Measurements from ENCODE around the gene AGPAT3. TPM values are rescaled to one million over a fixed set of nuclear protein-coding genes. Genes with fewer than 3 reads are reported as not detected.
"Not testable (repeated sequence)": the region's sequence is repeated elsewhere in the genome, so short reads cannot be mapped to it uniquely, and the experiment has no call there.

AGPAT3 gene
- total RNA-seq, 1 donor from 2014 or later, result 7.8 TPM

GRCh38 chr21:43895196-43895595 is 30.2 kb downstream of the AGPAT3 start:
- Histone ChIP-seq H3K4me1 (no peaks in the 10 kb centered on the region), H3K9ac (no peak overlapping the region), H3K36me3 (no peaks in the 10 kb centered on the region), H2AFZ (replicated peaks) (no peak overlapping the region), H3F3A (ENCODE audit: low read depth) (no peaks in the 10 kb centered on the region), H3K4me3 (no peak overlapping the region), H3K79me2 (ENCODE audit: low read depth) (no peaks in the 10 kb centered on the region), H3K27ac (no peak overlapping the region), H4K20me1 (ENCODE audit: low read depth) (no peaks in the 10 kb centered on the region), H3K9me3 (ENCODE audit: low read depth) (no peaks in the 10 kb centered on the region), H3K4me2 (no peak overlapping the region), H3K27me3 (no peaks in the 10 kb centered on the region)
- no peak for DNase-seq (ENCODE audit: low spot score)
- no peak overlapping the region for H3K4me3 Mint-ChIP-seq
- H3K27ac Mint-ChIP-seq, result no peak overlapping the region
- peaks cover 5% of the 10 kb centered on the region for H3K27me3 Mint-ChIP-seq (ENCODE audit: insufficient read depth, low read depth)
- TF ChIP-seq EZH2phosphoT487 (IDR thresholded peaks at IDR 0.05) (no peak), CTCF (IDR thresholded peaks at IDR 0.05) (no peak), EZH2 (IDR thresholded peaks at IDR 0.05) (no peak)
- H3K36me3 Mint-ChIP-seq, result peaks cover 28% of the 10 kb centered on the region
- peaks cover 31% of the 10 kb centered on the region for H3K9me3 Mint-ChIP-seq
- peaks cover under 1% of the 10 kb centered on the region for H3K4me1 Mint-ChIP-seq

GRCh38 chr21:43896696-43897299 is 31.8 kb downstream of the AGPAT3 start:
- not testable (repeated sequence) for H3K9ac ChIP-seq; H3K79me2 ChIP-seq (ENCODE audit: low read depth); H3K4me3 ChIP-seq; H3K4me1 Mint-ChIP-seq; H3K4me1 ChIP-seq; H4K20me1 ChIP-seq (ENCODE audit: low read depth); H3K27me3 ChIP-seq; H3K36me3 ChIP-seq; H2AFZ ChIP-seq (replicated peaks); H3K27ac ChIP-seq; H3F3A ChIP-seq (ENCODE audit: low read depth); H3K4me2 ChIP-seq; H3K4me3 Mint-ChIP-seq; H3K27ac Mint-ChIP-seq; DNase-seq (ENCODE audit: low spot score); H3K27me3 Mint-ChIP-seq (ENCODE audit: insufficient read depth, low read depth); H3K9me3 ChIP-seq (ENCODE audit: low read depth)
- H3K9me3 Mint-ChIP-seq, result peaks cover 27% of the 10 kb centered on the region
- peaks cover 30% of the 10 kb centered on the region for H3K36me3 Mint-ChIP-seq

GRCh38 chr21:43899307-43900077 is 34.5 kb downstream of the AGPAT3 start:
- Histone ChIP-seq H3K4me1 (no peaks in the 10 kb centered on the region), H3K9me3 (ENCODE audit: low read depth) (no peaks in the 10 kb centered on the region), H2AFZ (replicated peaks) (no peak overlapping the region), H3K27ac (no peak overlapping the region), H3K36me3 (no peaks in the 10 kb centered on the region), H3F3A (ENCODE audit: low read depth) (no peaks in the 10 kb centered on the region), H3K9ac (no peak overlapping the region), H3K4me2 (no peak overlapping the region), H3K27me3 (no peaks in the 10 kb centered on the region), H4K20me1 (ENCODE audit: low read depth) (no peaks in the 10 kb centered on the region), H3K79me2 (ENCODE audit: low read depth) (no peaks in the 10 kb centered on the region), H3K4me3 (no peak overlapping the region)
- Mint-ChIP-seq H3K4me3 (no peak overlapping the region), H3K9me3 (peaks cover 19% of the 10 kb centered on the region), H3K4me1 (peaks cover 6% of the 10 kb centered on the region), H3K27ac (peak overlapping the region; percentile 6), H3K27me3 (ENCODE audit: insufficient read depth, low read depth) (peaks cover 6% of the 10 kb centered on the region), H3K36me3 (peaks cover 23% of the 10 kb centered on the region)
- DNase-seq (ENCODE audit: low spot score), result no peak
- TF ChIP-seq CTCF (IDR thresholded peaks at IDR 0.05) (no peak), EZH2 (IDR thresholded peaks at IDR 0.05) (no peak), EZH2phosphoT487 (IDR thresholded peaks at IDR 0.05) (no peak)

- H3K36me3 ChIP-seq, result no peaks in the 10 kb centered on the region
- H3K79me2 ChIP-seq (ENCODE audit: low read depth), result no peaks in the 10 kb centered on the region
- peaks cover 9% of the 10 kb centered on the region for H3K27me3 Mint-ChIP-seq (ENCODE audit: insufficient read depth, low read depth)
- H3K27ac Mint-ChIP-seq, result no peak overlapping the region
- peaks cover 25% of the 10 kb centered on the region for H3K36me3 Mint-ChIP-seq
- no peak overlapping the region for H3K4me3 Mint-ChIP-seq
- peaks cover 19% of the 10 kb centered on the region for H3K9me3 Mint-ChIP-seq
- H3K27me3 ChIP-seq, result no peaks in the 10 kb centered on the region
- H3K9me3 ChIP-seq (ENCODE audit: low read depth), result no peaks in the 10 kb centered on the region
- H3K4me1 Mint-ChIP-seq, result peaks cover 10% of the 10 kb centered on the region
- no peak overlapping the region for H3K27ac ChIP-seq
- no peak overlapping the region for H3K4me2 ChIP-seq
- no peaks in the 10 kb centered on the region for H3F3A ChIP-seq (ENCODE audit: low read depth)
- TF ChIP-seq EZH2 (IDR thresholded peaks at IDR 0.05) (no peak), EZH2phosphoT487 (IDR thresholded peaks at IDR 0.05) (no peak)
- H3K4me1 ChIP-seq, result no peaks in the 10 kb centered on the region
- no peak for DNase-seq (ENCODE audit: low spot score)
- no peak overlapping the region for H3K4me3 ChIP-seq
- no peak overlapping the region for H3K9ac ChIP-seq
- no peaks in the 10 kb centered on the region for H4K20me1 ChIP-seq (ENCODE audit: low read depth)
- no peak overlapping the region for H2AFZ ChIP-seq (replicated peaks)
These were observed 35.0 kb downstream of the AGPAT3 start for GRCh38 chr21:43900078-43900385.
